Right lobe of liver (tissue), 4 donors: ENCODE results near the gene AMER2.
A peak's percentile ranks its signal among the peaks of the same experiment; 100 is the strongest.

Experiments
- POLR2A ChIP-seq: fragments of 450-650 bp; IDR thresholded peaks from one replicate; pipeline ENCODE4 v1.6.1; 2017; ENCODE audit warnings: antibody characterized with exemption, mild to moderate bottlenecking
- TF ChIP-seq, protein P1 (sequence below), 4 donors: fragments of 200-600 bp in 3 of 4; fragments of 450-650 bp in 1 of 4; IDR thresholded peaks; one replicate each; pipeline versions ENCODE4 v1.5.1 to v1.8.0; 2016 to 2022; ENCODE audit warnings: antibody characterized with exemption in 4 of 4, mild to moderate bottlenecking in 2 of 4
- donor health status: DM: no; HTN: no; CAD: no.
- donor health status: DM: no; HTN: no; CAD: no.
- donor health status: DM: no; HTN: yes; CAD: no.

DNA sequence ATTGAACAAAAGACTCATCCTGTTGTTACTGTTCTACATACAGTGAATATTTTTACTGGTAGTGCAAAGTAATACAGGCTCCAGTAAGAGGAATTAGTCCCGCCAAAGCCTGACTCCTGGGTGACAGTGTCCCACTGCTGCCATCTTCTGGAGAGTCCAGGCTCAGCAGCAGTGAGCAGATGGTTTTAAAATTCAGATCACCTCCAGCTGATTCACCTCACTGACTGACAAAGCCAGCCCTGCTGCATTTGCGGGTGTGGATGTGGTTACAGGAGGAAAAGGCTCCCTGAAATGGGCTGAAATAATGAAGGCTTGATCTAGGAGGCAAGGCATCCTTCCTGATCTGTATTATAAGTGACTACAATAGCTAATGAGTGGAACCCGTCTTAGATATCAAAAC is 57.9 kb downstream of the AMER2 start:
- TF ChIP-seq, protein P1, sequence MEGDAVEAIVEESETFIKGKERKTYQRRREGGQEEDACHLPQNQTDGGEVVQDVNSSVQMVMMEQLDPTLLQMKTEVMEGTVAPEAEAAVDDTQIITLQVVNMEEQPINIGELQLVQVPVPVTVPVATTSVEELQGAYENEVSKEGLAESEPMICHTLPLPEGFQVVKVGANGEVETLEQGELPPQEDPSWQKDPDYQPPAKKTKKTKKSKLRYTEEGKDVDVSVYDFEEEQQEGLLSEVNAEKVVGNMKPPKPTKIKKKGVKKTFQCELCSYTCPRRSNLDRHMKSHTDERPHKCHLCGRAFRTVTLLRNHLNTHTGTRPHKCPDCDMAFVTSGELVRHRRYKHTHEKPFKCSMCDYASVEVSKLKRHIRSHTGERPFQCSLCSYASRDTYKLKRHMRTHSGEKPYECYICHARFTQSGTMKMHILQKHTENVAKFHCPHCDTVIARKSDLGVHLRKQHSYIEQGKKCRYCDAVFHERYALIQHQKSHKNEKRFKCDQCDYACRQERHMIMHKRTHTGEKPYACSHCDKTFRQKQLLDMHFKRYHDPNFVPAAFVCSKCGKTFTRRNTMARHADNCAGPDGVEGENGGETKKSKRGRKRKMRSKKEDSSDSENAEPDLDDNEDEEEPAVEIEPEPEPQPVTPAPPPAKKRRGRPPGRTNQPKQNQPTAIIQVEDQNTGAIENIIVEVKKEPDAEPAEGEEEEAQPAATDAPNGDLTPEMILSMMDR (IDR thresholded peaks at IDR 0.05): peak; percentile 52 to 90 (median 84)
- no peak for TF ChIP-seq POLR2A
